Right lobe of liver (tissue), 6 donors: ENCODE results near the gene OR7A5. TPM values are rescaled to one million over a fixed set of nuclear protein-coding genes. Genes with fewer than 3 reads are reported as not detected.

ENCODE experiments used
- ATAC-seq, 4 donors: fragments of 200-7000 bp; cut with Tn5 transposase; one replicate each; pipeline ENCODE4 v1.9.1; 2020; ENCODE audit warnings: mild to moderate bottlenecking in 4 of 4, moderate library complexity in 4 of 4
- DNase-seq, 3 donors: peaks; one replicate each; pipeline ENCODE4 v3.0.0-alpha.2; 2020
- H3K27ac ChIP-seq, 3 donors: fragments of 200-600 bp; one replicate each; pipeline ENCODE4 v1.8.0; 2022
- H3K27me3 ChIP-seq, 2 donors: fragments of 200-600 bp; one replicate each; pipeline ENCODE4 v1.8.0; 2022
- H3K36me3 ChIP-seq, 4 donors: fragments of 200-600 bp; sonication (generic) in 1 of 4; one replicate each; pipeline versions ENCODE4 v1.5.1 to v1.8.0; 2017 to 2022; ENCODE audit warnings: control low read depth in 1 of 4
- H3K4me1 ChIP-seq, 4 donors: fragments of 200-600 bp; sonication (generic) in 1 of 4; one replicate each; pipeline versions ENCODE4 v1.5.1 to v1.8.0; 2017 to 2022; ENCODE audit warnings: control low read depth in 1 of 4
- H3K4me3 ChIP-seq, 3 donors: fragments of 200-600 bp; one replicate each; pipeline ENCODE4 v1.8.0; 2022
- H3K9me3 ChIP-seq, 4 donors: fragments of 200-600 bp; sonication (generic) in 1 of 4; one replicate each; pipeline versions ENCODE4 v1.5.1 to v1.8.0; 2017 to 2022; ENCODE audit warnings: control low read depth in 1 of 4
- CTCF ChIP-seq, 4 donors: fragments of 200-600 bp in 3 of 4; fragments of 450-650 bp in 1 of 4; IDR thresholded peaks; one replicate each; pipeline versions ENCODE4 v1.5.1 to v1.8.0; 2016 to 2022; ENCODE audit warnings: antibody characterized with exemption in 4 of 4, mild to moderate bottlenecking in 2 of 4
- POLR2A ChIP-seq: fragments of 450-650 bp; IDR thresholded peaks from one replicate; pipeline ENCODE4 v1.6.1; 2017; ENCODE audit warnings: antibody characterized with exemption, mild to moderate bottlenecking
- WGBS: methylation state at CpG from one replicate; pipeline ENCODE4 v1.1.6; 2018; ENCODE audit warnings: low coverage, low lambda C conversion rate; ENCODE audit not compliant: insufficient coverage; ENCODE audit errors: missing lambda C conversion rate; 5-methylcytosine and 5-hydroxymethylcytosine counted together
- intact Hi-C, 2 donors: fragments of 100-400 bp; cut with DNase I; formaldehyde crosslinking; loops; one replicate each; pipeline versions ENCODE4 v1.11.2 to v1.14.1; 2022
- total RNA-seq, 6 experiments: library from RNA; depleted of rRNA in 2 of 6; stranded (reverse); fragments of >200 nt in 2 of 6; fragmentation: NEBNext Ultra II Directional in 3 of 6; extraction: Animal tissue kit (Norgen Biotek cat#: 25700) in 3 of 6; gene quantifications; one replicate each; pipeline versions ENCODE4 v1.1.0 to v1.2.4, GENCODE V29; 2016 to 2023
- donor health status: DM: no; HTN: yes; CAD: no.
- donor health status: DM: no; HTN: no; CAD: no.
- donor health status: DM: no; HTN: no; CAD: no.
- donor health status: DM: no; HTN: yes; CAD: no.
- donor health status: DM: no; HTN: yes; CAD: no.

Gene OR7A5
- total RNA-seq, 6 experiments from 2014 or later = not detected

- H3K27me3 ChIP-seq = no peaks in the 10 kb centered on the region
- WGBS = 13% methylated on average over 2 of the region's 2 CpGs
- TF ChIP-seq CTCF (IDR thresholded peaks at IDR 0.05) (no peak), POLR2A (no peak)
- no peaks in the 10 kb centered on the region for H3K36me3 ChIP-seq
- no peaks in the 10 kb centered on the region for H3K4me1 ChIP-seq
- no peak overlapping the region for H3K4me3 ChIP-seq
- DNase-seq = no peak
- H3K9me3 ChIP-seq = no peaks in the 10 kb centered on the region
- ATAC-seq = no peak
- intact Hi-C loops = no loop called here
- no peak overlapping the region for H3K27ac ChIP-seq
Observed at GRCh38 chr19:14814982-14815652, 19.9 kb downstream of the OR7A5 start.

DNA sequence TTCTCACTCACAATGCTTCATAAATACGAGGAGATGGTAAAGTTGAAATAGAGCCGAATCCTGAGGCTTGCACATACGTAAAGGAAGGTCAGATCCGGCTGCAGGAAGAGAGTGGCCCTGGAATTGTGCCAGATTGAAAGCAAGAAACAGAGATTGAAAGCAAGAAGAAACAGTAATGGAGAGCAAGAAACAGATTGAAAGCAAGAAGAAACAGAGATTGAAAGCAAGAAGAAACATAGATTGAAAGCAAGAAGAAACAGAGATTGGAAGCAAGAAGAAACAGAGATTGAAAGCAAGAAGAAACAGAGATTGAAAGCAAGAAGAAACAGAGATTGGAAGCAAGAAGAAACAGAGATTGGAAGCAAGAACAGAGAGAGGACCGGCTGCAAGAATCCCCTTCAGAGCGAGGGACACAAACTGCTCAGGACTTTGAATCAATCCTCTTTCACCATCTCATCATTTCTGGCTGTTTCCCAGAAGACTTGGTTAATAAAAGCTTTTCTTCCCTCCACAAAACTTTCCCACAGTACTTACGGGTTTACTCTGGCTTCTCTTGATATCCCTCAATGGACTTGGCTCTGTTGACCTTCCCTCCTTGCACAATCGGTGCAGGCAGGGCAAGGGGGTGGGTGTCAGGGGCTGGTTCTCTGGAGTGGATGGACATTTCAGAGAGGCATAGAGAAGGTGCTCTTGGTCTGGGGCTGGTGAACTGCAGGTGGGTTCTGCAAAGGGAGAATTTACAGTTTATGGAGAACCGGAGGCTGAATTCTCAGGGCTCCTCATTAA, 25.5 kb downstream of the OR7A5 start:
- no peaks in the 10 kb centered on the region for H3K9me3 ChIP-seq
- no peaks in the 10 kb centered on the region for H3K27me3 ChIP-seq
- intact Hi-C loops = no loop called here
- 31% methylated on average over 9 of the region's 9 CpGs for WGBS
- H3K27ac ChIP-seq = no peak overlapping the region
- no peaks in the 10 kb centered on the region for H3K36me3 ChIP-seq
- H3K4me1 ChIP-seq = no peaks in the 10 kb centered on the region
- no peak for DNase-seq
- no peak overlapping the region for H3K4me3 ChIP-seq
- ATAC-seq = peak in 2 of 4 donors; percentile 28 to 42
- TF ChIP-seq POLR2A = no peak

- TF ChIP-seq POLR2A (no peak), CTCF (IDR thresholded peaks at IDR 0.05) (no peak)
- intact Hi-C loops = no loop called here
- no peaks in the 10 kb centered on the region for H3K27me3 ChIP-seq
- H3K9me3 ChIP-seq = no peaks in the 10 kb centered on the region
- H3K27ac ChIP-seq = no peak overlapping the region
- DNase-seq (no peak), ATAC-seq (no peak)
- H3K4me1 ChIP-seq = no peaks in the 10 kb centered on the region
- WGBS = 63% methylated on average over 2 of the region's 3 CpGs
- H3K36me3 ChIP-seq = no peaks in the 10 kb centered on the region
- no peak overlapping the region for H3K4me3 ChIP-seq
Observed at GRCh38 chr19:14804765-14805164, 30.2 kb downstream of the OR7A5 start.

- no peak for DNase-seq
- WGBS = 56% methylated on average over 5 of the region's 5 CpGs
- no peak for TF ChIP-seq CTCF (IDR thresholded peaks at IDR 0.05)
- no peak for TF ChIP-seq POLR2A
- Histone ChIP-seq H3K9me3 (no peaks in the 10 kb centered on the region), H3K4me3 (no peak overlapping the region), H3K27ac (no peak overlapping the region), H3K36me3 (no peaks in the 10 kb centered on the region), H3K27me3 (no peaks in the 10 kb centered on the region), H3K4me1 (no peaks in the 10 kb centered on the region)
- ATAC-seq = no peak
- intact Hi-C loops = no loop called here
Observed at GRCh38 chr19:14798760-14799159, 36.2 kb downstream of the OR7A5 start.

GRCh38 chr19:14796021-14796420, 39.0 kb downstream of the OR7A5 start:
- Histone ChIP-seq H3K4me3 (no peak overlapping the region), H3K9me3 (no peaks in the 10 kb centered on the region), H3K27me3 (no peaks in the 10 kb centered on the region), H3K36me3 (no peaks in the 10 kb centered on the region), H3K27ac (no peak overlapping the region), H3K4me1 (no peaks in the 10 kb centered on the region)
- ATAC-seq (no peak), DNase-seq (no peak)
- intact Hi-C loops = no loop called here
- no peak for TF ChIP-seq CTCF (IDR thresholded peaks at IDR 0.05)
- TF ChIP-seq POLR2A = no peak
- WGBS = 83% methylated on average over 8 of the region's 11 CpGs
